GM12864 (cell line): Measurements from ENCODE around the gene RHOF.

ENCODE experiments used
- DNase-seq: peaks from one replicate; pipeline ENCODE4 v3.0.0-alpha.2; 2011; ENCODE audit warnings: low read depth
- H3K4me3 ChIP-seq: 2 replicates; pipeline ENCODE4 v1.5.1; 2011; ENCODE audit warnings: mild to moderate bottlenecking, low read depth, low read length, control low read depth
- TF ChIP-seq, protein P1 (sequence below): IDR thresholded peaks from 2 replicates; pipeline ENCODE4 v1.5.1; 2011; ENCODE audit warnings: low read depth, mild to moderate bottlenecking, moderate library complexity, low read length, control low read depth, inconsistent platforms; ENCODE audit errors: missing control alignments

RHOF gene

DNA sequence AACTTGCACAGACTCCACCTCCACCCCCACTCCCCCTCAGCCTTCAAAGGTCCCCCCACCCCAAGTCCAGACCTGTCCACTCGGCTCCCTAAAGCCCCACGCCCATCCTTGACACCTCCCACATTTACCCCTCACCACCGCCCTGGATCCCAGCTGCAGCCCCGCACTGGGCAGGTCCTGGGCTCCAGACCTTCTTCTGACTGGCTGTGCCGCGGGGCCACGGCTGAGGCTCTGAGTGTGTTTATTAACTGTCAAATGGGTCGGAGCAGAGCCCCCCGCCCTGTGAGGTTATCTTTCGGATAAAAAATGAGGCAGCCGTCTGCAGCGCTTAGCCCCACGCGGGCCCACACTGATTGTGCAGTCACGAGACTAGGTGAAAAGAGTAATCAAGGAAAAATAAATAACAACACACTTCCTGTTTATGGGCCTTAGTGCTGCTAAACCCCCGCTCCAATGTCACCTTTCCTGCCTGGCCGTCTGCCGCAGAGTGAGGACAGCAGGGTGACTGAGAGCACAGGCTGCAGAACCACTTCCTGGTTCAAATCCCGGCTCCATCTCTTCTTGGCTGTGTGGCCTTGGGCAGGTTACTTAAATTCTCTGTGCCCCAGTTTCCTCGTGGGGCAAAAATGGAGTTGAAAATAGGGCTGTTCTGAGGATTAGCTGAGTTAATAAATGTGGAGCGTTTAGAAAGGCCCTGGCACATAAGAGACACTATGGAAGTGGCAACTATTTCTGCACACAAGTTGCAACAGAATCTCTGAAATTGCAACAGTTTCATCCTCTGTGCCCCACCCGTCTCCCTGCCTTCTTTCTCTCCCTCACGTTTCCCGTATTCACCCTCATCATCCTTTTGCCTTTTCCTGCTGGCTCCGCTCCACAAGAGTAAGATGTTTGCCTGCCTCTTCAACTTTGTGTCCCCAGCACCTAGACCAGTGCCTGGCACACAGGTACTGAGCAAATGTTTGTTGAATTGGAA, 19.7 kb upstream of the RHOF start:
- DNase-seq = no peak
- H3K4me3 ChIP-seq = peak overlapping the region; percentile 56; the same call in 1 of the 2 replicates
- TF ChIP-seq, protein P1, sequence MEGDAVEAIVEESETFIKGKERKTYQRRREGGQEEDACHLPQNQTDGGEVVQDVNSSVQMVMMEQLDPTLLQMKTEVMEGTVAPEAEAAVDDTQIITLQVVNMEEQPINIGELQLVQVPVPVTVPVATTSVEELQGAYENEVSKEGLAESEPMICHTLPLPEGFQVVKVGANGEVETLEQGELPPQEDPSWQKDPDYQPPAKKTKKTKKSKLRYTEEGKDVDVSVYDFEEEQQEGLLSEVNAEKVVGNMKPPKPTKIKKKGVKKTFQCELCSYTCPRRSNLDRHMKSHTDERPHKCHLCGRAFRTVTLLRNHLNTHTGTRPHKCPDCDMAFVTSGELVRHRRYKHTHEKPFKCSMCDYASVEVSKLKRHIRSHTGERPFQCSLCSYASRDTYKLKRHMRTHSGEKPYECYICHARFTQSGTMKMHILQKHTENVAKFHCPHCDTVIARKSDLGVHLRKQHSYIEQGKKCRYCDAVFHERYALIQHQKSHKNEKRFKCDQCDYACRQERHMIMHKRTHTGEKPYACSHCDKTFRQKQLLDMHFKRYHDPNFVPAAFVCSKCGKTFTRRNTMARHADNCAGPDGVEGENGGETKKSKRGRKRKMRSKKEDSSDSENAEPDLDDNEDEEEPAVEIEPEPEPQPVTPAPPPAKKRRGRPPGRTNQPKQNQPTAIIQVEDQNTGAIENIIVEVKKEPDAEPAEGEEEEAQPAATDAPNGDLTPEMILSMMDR = no peak

DNA sequence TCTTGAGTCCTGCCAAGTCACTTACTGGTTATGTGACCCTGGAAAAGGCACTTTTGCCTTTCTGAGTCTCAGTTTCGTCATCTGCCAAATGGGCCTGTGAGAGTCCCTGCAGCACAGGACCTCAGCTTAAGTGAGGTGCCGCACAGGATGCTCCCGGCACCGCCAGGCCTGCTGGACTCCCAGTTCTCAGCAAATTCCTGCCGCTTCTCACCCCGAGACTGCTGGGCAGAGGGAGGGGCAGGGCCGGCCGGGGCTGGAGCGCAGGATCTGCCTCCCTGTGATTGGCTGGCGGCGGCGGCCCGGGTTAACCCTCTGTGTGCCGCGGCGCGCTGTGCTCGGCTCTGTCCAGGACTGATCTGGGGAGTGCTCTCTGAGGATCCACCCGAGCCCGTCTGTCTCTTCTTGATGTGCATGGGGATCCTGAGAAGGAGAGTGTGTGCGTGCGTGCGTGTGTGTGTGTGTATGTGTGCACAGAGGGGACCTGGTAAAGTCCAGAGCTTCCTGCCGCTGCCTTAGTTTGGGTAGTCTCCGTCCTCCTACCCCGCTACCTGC, 18.9 kb upstream of the RHOF start:
- peak overlapping the region; percentile 56 for H3K4me3 ChIP-seq
- DNase-seq = no peak
- TF ChIP-seq, protein P1 = no peak

DNA sequence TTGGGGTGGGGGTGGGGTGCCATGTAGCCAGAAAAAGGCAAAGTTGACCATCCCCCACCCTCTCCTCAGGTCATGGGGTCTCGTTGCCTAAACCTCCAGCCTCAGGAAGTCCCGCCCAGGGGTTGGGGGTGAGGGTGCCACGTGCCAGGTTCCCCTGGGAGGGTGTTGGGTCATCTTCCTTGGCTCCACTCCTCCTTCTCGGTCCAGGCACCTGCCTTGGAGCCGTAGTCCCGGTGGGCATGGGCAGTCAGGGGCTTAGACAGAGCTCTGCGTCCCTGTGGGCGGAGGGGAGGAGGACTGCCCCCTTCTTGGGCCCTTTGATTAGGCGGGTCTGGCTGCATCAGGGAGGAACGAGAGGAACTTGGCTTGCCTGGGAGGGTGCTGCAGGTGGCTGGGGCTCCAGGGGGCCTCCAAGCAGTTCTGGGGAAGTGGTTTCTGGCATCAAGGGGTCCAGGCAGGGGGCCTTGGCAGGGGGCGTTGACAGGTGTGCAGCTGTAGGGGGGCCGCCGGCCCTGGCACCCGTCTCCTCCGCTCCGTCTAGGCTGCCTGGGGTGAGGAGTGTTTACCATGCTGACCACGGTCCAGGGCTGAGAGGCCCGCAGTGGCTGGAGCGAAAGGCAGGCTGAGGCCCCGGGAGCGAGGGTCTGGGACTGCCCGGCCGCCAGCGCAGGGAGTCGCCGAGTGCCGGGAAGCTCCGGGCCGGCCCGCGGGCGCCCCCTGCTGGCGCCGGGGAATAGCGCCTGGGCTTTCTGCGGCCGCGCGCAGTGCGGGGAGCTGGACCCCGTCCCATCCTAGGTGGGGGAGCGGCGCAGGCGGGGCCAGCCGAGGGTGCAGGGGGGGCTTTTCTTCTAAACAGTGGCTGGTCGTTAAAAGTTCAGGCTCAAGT, 18.2 kb upstream of the RHOF start:
- H3K4me3 ChIP-seq = peak overlapping the region; percentile 56
- TF ChIP-seq, protein P1 = peak; percentile 82
- no peak for DNase-seq

DNA sequence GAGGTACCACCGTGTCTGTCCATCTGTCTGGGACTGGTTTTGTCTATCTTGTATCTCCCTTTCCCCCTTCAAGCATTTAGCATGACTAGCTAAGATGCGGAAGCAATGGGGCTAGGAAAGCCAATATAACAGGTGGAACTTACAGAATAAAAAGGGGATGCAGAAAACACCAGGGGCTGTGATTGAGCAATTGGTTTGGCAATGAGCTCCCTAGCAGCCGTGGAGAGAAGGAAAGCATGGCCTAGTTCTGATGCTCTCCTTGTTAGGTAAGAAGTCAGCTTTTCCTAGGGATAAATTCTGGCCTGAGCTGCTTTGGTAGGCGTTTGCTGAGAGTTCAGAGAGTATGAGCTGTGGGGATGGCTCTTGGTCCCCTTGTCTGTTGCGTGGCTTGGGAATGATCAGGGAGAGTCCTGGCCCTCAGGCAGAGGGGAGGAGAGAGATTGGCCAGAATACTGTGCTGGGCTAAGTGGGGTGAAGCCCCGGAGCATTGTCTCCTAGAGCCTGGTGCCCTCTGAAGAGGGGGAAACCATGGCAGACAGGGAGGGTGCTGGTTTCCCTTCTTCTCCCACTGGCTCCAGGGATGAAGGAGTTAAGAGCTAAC, 17.4 kb upstream of the RHOF start:
- DNase-seq = no peak
- peak overlapping the region; percentile 56 for H3K4me3 ChIP-seq
- TF ChIP-seq, protein P1 = no peak

DNA sequence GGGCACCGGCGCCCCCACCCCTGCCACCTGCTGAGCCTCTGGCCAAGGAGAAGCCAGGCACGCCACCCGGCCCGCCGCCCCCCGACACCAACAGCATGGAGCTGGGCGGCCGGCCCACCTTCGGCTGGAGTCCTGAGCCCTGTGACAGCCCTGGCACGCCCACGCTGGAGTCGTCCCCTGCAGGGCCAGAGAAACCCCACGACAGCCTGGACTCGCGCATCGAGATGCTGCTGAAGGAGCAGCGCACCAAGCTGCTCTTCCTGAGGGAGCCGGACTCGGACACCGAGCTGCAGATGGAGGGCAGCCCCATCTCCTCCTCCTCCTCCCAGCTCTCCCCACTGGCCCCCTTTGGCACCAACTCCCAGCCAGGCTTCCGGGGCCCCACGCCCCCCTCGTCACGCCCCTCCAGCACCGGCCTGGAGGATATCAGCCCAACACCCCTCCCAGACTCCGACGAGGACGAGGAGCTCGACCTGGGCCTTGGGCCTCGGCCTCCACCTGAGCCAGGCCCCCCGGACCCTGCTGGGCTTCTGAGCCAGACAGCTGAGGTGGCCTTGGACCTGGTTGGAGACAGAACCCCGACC, 16.8 kb upstream of the RHOF start:
- TF ChIP-seq, protein P1 = no peak
- DNase-seq = no peak
- no peak overlapping the region for H3K4me3 ChIP-seq

DNA sequence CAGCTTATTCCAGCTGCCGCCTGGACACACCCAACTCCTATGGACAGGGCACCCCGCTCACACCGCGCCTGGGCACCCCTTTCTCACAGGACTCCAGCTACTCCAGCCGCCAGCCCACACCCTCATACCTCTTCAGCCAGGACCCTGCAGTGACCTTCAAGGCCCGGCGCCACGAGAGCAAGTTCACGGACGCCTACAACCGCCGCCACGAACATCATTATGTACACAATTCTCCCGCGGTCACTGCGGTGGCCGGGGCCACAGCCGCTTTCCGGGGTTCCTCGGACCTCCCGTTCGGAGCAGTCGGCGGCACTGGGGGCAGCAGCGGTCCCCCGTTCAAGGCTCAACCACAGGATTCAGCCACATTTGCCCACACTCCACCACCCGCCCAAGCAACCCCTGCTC, 16.2 kb upstream of the RHOF start:
- no peak overlapping the region for H3K4me3 ChIP-seq
- DNase-seq = no peak
- TF ChIP-seq, protein P1 = no peak
